Choroid plexus epithelial cell (primary cell): ENCODE data around the gene DHX32.
"Not testable (repeated sequence)": the region's sequence is repeated elsewhere in the genome, so short reads cannot be mapped to it uniquely, and the experiment has no call there.

Experiments
- DNase-seq: peaks from one replicate; pipeline ENCODE4 v3.0.0-alpha.2; 2010; ENCODE audit warnings: low read depth
- H3K4me3 ChIP-seq: 2 replicates; pipeline ENCODE4 v1.5.1; 2011; ENCODE audit warnings: low read depth, mild to moderate bottlenecking, control low read depth, low read length, moderate library complexity
- CTCF ChIP-seq: conservative IDR thresholded peaks from 2 replicates; pipeline ENCODE4 v1.5.1; 2011; ENCODE audit warnings: low read depth, mild to moderate bottlenecking, control low read depth, inconsistent platforms, low read length, moderate library complexity

The DHX32 gene

GRCh38 chr10:125881192-125881591 is at the start of gene DHX32:
TSS of gene DHX32 (minus strand) at chr10:125881292. CDS start at chr10:125880824, 468 bp downstream.
- no peak for DNase-seq
- TF ChIP-seq CTCF: no peak
- no peak within 1 kb of the TSS for H3K4me3 ChIP-seq

GRCh38 chr10:125929618-125930017 is 48.5 kb upstream of the DHX32 start:
- no peak overlapping the region for H3K4me3 ChIP-seq
- no peak for DNase-seq
- no peak for TF ChIP-seq CTCF

GRCh38 chr10:125928928-125929585 is 48.0 kb upstream of the DHX32 start:
- no peak for TF ChIP-seq CTCF
- no peak overlapping the region for H3K4me3 ChIP-seq
- DNase-seq: no peak

- H3K4me3 ChIP-seq, DNase-seq: not testable (repeated sequence)
Observed at GRCh38 chr10:125927265-125927664, 46.2 kb upstream of the DHX32 start.

DNA sequence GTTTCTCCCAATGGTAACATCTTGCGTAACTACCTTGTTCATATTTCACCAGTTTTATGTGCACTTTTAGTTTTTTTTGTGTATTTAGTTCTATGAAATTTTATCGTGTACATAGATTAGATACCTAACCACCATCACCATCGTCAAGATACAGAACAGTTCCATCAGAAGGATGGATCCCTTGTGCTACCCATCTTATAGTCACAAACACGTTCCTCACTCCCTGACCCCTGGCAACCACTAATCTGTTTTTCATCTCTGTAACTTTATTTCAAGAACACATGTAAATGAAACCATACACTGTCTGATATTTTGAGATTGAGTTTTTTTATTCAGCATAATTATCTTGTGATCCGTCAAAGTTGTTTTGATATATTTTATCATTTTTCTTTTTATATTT is 45.2 kb upstream of the DHX32 start:
- H3K4me3 ChIP-seq: no peak overlapping the region
- no peak for TF ChIP-seq CTCF
- no peak for DNase-seq

DNA sequence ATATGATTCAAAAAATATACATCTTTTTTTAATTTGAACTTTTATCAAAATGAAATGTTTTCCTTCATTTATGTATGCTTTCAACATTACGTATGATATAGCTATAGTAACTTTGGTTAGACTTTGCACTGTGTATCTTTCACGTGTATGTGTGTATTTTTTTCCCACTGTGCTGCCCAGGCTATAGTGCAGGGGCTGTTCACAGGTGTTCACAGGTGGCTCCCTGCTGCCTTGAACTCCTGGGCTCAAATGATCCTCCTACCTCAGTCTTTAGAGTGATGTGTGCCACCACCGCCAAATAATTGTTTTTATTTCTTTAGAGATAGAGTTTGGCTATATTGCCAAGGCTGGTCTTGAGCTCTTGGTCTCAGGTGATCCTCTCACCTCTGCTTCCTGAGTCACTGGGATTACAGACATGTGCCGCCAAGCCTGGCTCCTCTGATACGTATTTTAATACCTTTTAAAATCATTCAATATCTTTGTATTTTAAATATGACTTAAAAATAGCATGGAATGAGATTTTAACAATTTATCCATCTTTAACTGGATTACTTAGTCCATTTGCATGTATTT is 44.3 kb upstream of the DHX32 start:
- no peak for DNase-seq
- H3K4me3 ChIP-seq: no peak overlapping the region
- no peak for TF ChIP-seq CTCF

DNA sequence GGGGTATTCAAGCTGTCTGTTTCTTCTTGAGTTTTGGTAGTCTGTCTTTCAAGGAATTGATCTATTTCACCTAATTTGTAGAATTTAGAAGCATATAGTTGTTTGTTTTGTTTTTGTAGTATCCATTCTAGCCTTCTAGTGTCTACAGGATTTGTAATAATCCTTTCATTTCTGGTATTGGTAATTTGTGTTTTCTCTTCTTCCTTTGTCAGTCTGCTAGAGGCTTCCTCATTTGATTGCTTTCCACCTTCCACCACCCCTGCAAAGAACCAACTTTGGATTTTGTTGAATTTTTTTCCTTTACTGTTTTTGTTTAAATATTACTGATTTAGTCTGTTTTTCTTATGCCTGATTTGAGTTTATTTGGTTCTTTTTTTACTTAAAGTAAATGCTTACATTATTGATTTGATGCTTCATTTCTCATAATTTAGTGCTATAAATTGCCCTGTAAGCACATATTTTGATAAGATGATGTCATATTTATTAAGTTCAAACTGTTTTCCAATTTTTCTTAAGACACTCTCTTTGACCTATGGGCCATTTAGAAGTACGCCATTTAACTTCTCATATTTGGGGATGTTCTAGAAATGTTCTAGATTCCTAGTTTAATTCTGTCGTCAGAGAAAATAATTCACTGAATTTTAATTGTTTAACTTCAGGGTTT is 40.7 kb upstream of the DHX32 start:
- not testable (repeated sequence) for DNase-seq, H3K4me3 ChIP-seq

- H3K4me3 ChIP-seq, DNase-seq: not testable (repeated sequence)
Observed at GRCh38 chr10:125917704-125918361, 36.7 kb upstream of the DHX32 start.
